Kidney epithelial cell (primary cell): ENCODE data around the gene AP3D1. TPM values are rescaled to one million over a fixed set of nuclear protein-coding genes. Genes with fewer than 3 reads are reported as not detected.

Experiments
- DNase-seq: peaks from one replicate; pipeline ENCODE4 v3.0.0-alpha.2; 2010; ENCODE audit warnings: low read depth
- H3K27me3 ChIP-seq: 2 replicates; pipeline ENCODE4 v1.6.0; 2011; ENCODE audit warnings: low read length; ENCODE audit not compliant: control insufficient read depth, insufficient read depth
- H3K36me3 ChIP-seq: 2 replicates; pipeline ENCODE4 v1.5.1; 2011; ENCODE audit warnings: low read length; ENCODE audit not compliant: control insufficient read depth, insufficient read depth
- H3K4me3 ChIP-seq: 2 replicates; pipeline ENCODE4 v1.5.1; 2011; ENCODE audit warnings: low read depth, mild to moderate bottlenecking, control low read depth, low read length
- CTCF ChIP-seq: IDR thresholded peaks from 2 replicates; pipeline ENCODE4 v1.5.1; 2011; ENCODE audit warnings: mild to moderate bottlenecking, moderate library complexity, low read length, control low read depth, inconsistent platforms; ENCODE audit not compliant: insufficient read depth, poor library complexity, severe bottlenecking
- total RNA-seq: library from RNA; depleted of rRNA; stranded (reverse); fragments of >200 nt; gene quantifications from 2 replicates; pipeline ENCODE4 v1.2.3, GENCODE V29; 2015

Gene AP3D1
- total RNA-seq, 1 donor from 2014 or later: 178 TPM

GRCh38 chr19:2109046-2109864 is 42.1 kb downstream of the AP3D1 start:
- Histone ChIP-seq H3K4me3 (no peak overlapping the region), H3K36me3 (peaks cover 5% of the 10 kb centered on the region), H3K27me3 (no peaks in the 10 kb centered on the region)
- no peak for DNase-seq
- TF ChIP-seq CTCF: no peak

GRCh38 chr19:2108251-2109016 is 42.9 kb downstream of the AP3D1 start:
- no peak for TF ChIP-seq CTCF
- H3K36me3 ChIP-seq: peaks cover 5% of the 10 kb centered on the region
- no peak for DNase-seq
- H3K4me3 ChIP-seq: no peak overlapping the region
- H3K27me3 ChIP-seq: no peaks in the 10 kb centered on the region

GRCh38 chr19:2103045-2103707 is 48.2 kb downstream of the AP3D1 start:
- H3K27me3 ChIP-seq: no peaks in the 10 kb centered on the region
- TF ChIP-seq CTCF: no peak
- DNase-seq: no peak
- H3K4me3 ChIP-seq: no peak overlapping the region
- peaks cover 3% of the 10 kb centered on the region for H3K36me3 ChIP-seq

- no peak for TF ChIP-seq CTCF
- H3K36me3 ChIP-seq: peaks cover 3% of the 10 kb centered on the region
- DNase-seq: no peak
- H3K4me3 ChIP-seq: no peak overlapping the region
- H3K27me3 ChIP-seq: no peaks in the 10 kb centered on the region
These were observed 49.7 kb downstream of the AP3D1 start for GRCh38 chr19:2101417-2102335.

GRCh38 chr19:2100719-2101061 is 50.7 kb downstream of the AP3D1 start:
- Histone ChIP-seq H3K4me3 (no peak overlapping the region), H3K36me3 (no peaks in the 10 kb centered on the region), H3K27me3 (no peaks in the 10 kb centered on the region)
- no peak for TF ChIP-seq CTCF
- DNase-seq: no peak
